HepG2 (cell line): ENCODE measurements around the gene C6orf132. TPM values are rescaled to one million over a fixed set of nuclear protein-coding genes. Genes with fewer than 3 reads are reported as not detected.

Experiments
- DNMT3B ChIP-seq: conservative IDR thresholded peaks from 2 replicates; pipeline ENCODE4 v1.6.1; 2016; ENCODE audit warnings: missing biosample characterization, control low read depth
- ELF1 ChIP-seq: sonication (generic); formaldehyde crosslinking; IDR thresholded peaks from 2 replicates; pipeline ENCODE4 v1.4.0; 2020; ENCODE audit warnings: missing genetic modification reagents
- FOXC1 ChIP-seq: sonication (generic); formaldehyde crosslinking; IDR thresholded peaks from 2 replicates; pipeline ENCODE4 v1.8.0; 2022; ENCODE audit warnings: mild to moderate bottlenecking, missing genetic modification reagents, borderline replicate concordance
- MAZ ChIP-seq, 2 experiments: sonication (generic) in 1 of 2; formaldehyde crosslinking in 1 of 2; IDR thresholded peaks; 2 replicates each; pipeline versions ENCODE4 v1.5.0 to v1.6.1; 2012 to 2020; ENCODE audit warnings: low read depth in 2 of 2, mild to moderate bottlenecking in 2 of 2, borderline replicate concordance in 1 of 2, improper control_type of control experiment in 1 of 2, low read length in 1 of 2, missing genetic modification reagents in 1 of 2, moderate library complexity in 1 of 2
- MIXL1 ChIP-seq: IDR thresholded peaks from 2 replicates; pipeline ENCODE4 v1.6.1; 2016
- NRL ChIP-seq: sonication (generic); formaldehyde crosslinking; IDR thresholded peaks from 2 replicates; pipeline ENCODE4 v1.5.0; 2020; ENCODE audit warnings: missing genetic modification reagents, mild to moderate bottlenecking, moderate library complexity, borderline replicate concordance
- TEAD3 ChIP-seq: optimal IDR thresholded peaks from 2 replicates; pipeline ENCODE3; 2016; ENCODE audit warnings: borderline replicate concordance
- TSC22D2 ChIP-seq: sonication (generic); formaldehyde crosslinking; IDR thresholded peaks from 2 replicates; pipeline ENCODE4 v1.5.1; 2020; ENCODE audit warnings: missing genetic modification reagents, mild to moderate bottlenecking, borderline replicate concordance
- ZNF24 ChIP-seq: fragments of 450-650 bp; IDR thresholded peaks from 2 replicates; pipeline ENCODE4 v1.6.1; 2017; ENCODE audit warnings: antibody characterized with exemption, mild to moderate bottlenecking
- ZNF263 ChIP-seq: sonication (generic); formaldehyde crosslinking; IDR thresholded peaks from 2 replicates; pipeline ENCODE4 v1.4.0; 2020; ENCODE audit warnings: missing genetic modification reagents
- ZNF776 ChIP-seq: sonication (generic); formaldehyde crosslinking; IDR thresholded peaks from 2 replicates; pipeline ENCODE4 v1.4.0; 2020; ENCODE audit warnings: mild to moderate bottlenecking, missing genetic modification reagents
- ZSCAN20 ChIP-seq: sonication (generic); formaldehyde crosslinking; IDR thresholded peaks from 2 replicates; pipeline ENCODE4 v1.4.0; 2020; ENCODE audit warnings: missing genetic modification reagents, mild to moderate bottlenecking, borderline replicate concordance
- polyA plus RNA-seq, 8 experiments: library from polyadenylated mRNA; depleted of rRNA in 3 of 8; stranded (reverse) in 7 of 8; unstranded in 1 of 8; fragments of >200 nt; fragmentation: Illumina TruSeq in 4 of 8; extraction: Trizol in 4 of 8; gene quantifications; 2 replicates each; pipeline versions ENCODE4 v1.2.1 to v1.2.3, GENCODE V29; 2011 to 2016; ENCODE audit warnings: low read depth in 4 of 8, missing spikeins in 1 of 8, mixed read lengths in 1 of 8; ENCODE audit not compliant: insufficient read depth in 1 of 8
- total RNA-seq, 5 experiments: library from RNA; depleted of rRNA; stranded (reverse); fragments of >200 nt; fragmentation: Illumina TruSeq; extraction: Trizol; gene quantifications; 2 replicates each; pipeline ENCODE4 v1.2.3, GENCODE V29; 2016; ENCODE audit warnings: low read depth in 1 of 5
- TF ChIP-seq, protein P1 (sequence below): sonication (generic); formaldehyde crosslinking; IDR thresholded peaks from 2 replicates; pipeline ENCODE4 v1.4.0; 2020; ENCODE audit warnings: mild to moderate bottlenecking, missing genetic modification reagents
- TF ChIP-seq, protein P2 (sequence below): sonication (generic); formaldehyde crosslinking; IDR thresholded peaks from 2 replicates; pipeline ENCODE4 v1.4.0; 2020; ENCODE audit warnings: missing genetic modification reagents
- TF ChIP-seq, protein P3 (sequence below): sonication (generic); formaldehyde crosslinking; IDR thresholded peaks from 2 replicates; pipeline ENCODE4 v1.4.0; 2020; ENCODE audit warnings: mild to moderate bottlenecking, missing genetic modification reagents
- TF ChIP-seq, protein P4 (sequence below): sonication (generic); formaldehyde crosslinking; IDR thresholded peaks from 2 replicates; pipeline ENCODE4 v1.5.0; 2020; ENCODE audit warnings: mild to moderate bottlenecking, missing genetic modification reagents
- TF ChIP-seq, protein P5 (sequence below): IDR thresholded peaks from 2 replicates; pipeline ENCODE4 v1.6.1; 2016; ENCODE audit warnings: low read depth, control low read depth
- TF ChIP-seq, protein P6 (sequence below): sonication (generic); formaldehyde crosslinking; IDR thresholded peaks from 2 replicates; pipeline ENCODE4 v1.8.1; 2023; ENCODE audit warnings: mild to moderate bottlenecking, missing genetic modification reagents, borderline replicate concordance
- TF ChIP-seq, protein P7 (sequence below): sonication (generic); formaldehyde crosslinking; IDR thresholded peaks from 2 replicates; pipeline ENCODE4 v1.4.0; 2020; ENCODE audit warnings: missing genetic modification reagents, borderline replicate concordance

Gene C6orf132
- total and polyA plus RNA-seq, 2 of the 13 experiments (the other 11 are each of a cell fraction or from before 2014, with no cell fraction given) = 0.78 to 3.0 TPM

DNA sequence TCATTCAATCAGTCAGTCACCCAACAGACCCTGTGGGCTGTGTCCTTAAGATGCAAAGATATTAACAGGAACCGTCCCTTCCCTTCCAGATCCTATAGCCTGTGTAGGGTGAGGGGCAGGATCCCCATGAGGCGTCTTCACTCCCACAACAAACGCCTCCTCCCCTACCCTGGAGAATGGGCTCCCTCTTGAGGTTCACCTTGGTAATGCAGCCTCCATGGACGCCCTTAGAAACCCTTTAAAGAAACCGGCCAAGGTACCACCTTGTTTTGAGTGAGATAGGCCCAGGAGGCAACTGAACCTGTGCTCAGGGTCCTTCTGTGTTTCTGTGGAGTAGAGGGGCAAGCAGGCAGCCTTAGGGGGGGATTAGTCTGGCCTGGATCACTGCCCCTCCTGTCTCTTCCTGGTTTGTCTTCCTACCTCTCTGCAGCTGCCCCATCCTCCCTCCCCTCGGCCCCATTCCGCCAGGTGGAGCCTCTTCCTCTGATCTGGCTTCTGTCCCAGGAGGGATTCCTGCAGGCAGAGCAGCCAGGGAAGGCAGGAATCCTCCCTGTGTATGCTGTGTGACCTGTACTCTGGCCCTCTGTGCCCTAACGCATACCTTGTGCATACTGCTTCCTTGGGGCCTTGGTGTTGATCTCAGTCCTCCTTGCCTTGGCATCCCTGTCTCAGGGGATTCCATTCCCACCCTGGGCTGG, 24.2 kb upstream of the C6orf132 start (continued):
- TF ChIP-seq, protein P1, sequence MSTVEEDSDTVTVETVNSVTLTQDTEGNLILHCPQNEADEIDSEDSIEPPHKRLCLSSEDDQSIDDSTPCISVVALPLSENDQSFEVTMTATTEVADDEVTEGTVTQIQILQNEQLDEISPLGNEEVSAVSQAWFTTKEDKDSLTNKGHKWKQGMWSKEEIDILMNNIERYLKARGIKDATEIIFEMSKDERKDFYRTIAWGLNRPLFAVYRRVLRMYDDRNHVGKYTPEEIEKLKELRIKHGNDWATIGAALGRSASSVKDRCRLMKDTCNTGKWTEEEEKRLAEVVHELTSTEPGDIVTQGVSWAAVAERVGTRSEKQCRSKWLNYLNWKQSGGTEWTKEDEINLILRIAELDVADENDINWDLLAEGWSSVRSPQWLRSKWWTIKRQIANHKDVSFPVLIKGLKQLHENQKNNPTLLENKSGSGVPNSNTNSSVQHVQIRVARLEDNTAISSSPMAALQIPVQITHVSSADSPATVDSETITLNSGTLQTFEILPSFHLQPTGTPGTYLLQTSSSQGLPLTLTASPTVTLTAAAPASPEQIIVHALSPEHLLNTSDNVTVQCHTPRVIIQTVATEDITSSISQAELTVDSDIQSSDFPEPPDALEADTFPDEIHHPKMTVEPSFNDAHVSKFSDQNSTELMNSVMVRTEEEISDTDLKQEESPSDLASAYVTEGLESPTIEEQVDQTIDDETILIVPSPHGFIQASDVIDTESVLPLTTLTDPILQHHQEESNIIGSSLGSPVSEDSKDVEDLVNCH (CRISPR knock-in tag) = no peak
- TF ChIP-seq ZNF263 = peak; percentile 86
- TF ChIP-seq, protein P2, sequence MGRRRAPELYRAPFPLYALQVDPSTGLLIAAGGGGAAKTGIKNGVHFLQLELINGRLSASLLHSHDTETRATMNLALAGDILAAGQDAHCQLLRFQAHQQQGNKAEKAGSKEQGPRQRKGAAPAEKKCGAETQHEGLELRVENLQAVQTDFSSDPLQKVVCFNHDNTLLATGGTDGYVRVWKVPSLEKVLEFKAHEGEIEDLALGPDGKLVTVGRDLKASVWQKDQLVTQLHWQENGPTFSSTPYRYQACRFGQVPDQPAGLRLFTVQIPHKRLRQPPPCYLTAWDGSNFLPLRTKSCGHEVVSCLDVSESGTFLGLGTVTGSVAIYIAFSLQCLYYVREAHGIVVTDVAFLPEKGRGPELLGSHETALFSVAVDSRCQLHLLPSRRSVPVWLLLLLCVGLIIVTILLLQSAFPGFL (CRISPR knock-in tag) = no peak
- TF ChIP-seq, protein P3, sequence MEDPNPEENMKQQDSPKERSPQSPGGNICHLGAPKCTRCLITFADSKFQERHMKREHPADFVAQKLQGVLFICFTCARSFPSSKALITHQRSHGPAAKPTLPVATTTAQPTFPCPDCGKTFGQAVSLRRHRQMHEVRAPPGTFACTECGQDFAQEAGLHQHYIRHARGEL (CRISPR knock-in tag) = 0 out of 2 replicates have a peak, but pooled peaks have one; percentile 19
- no peak for TF ChIP-seq FOXC1 (CRISPR knock-in tag)
- 0 out of 2 replicates have a peak, but pooled peaks have one; percentile 15 for TF ChIP-seq ZNF24
- 0 out of 2 replicates have a peak, but pooled peaks have one; percentile 29 for TF ChIP-seq ZNF776 (CRISPR knock-in tag)
- peak; percentile 52; the same call in 1 of the 2 replicates for TF ChIP-seq MAZ (IDR thresholded peaks at IDR 0.05; ENCODE audit: borderline replicate concordance, low read depth, low read length)
- peak; percentile 26; the same call in 1 of the 2 replicates for TF ChIP-seq MAZ (CRISPR knock-in tag; IDR thresholded peaks at IDR 0.05; ENCODE audit: low read depth)
- 0 out of 2 replicates have a peak, but pooled peaks have one; percentile 25 for TF ChIP-seq DNMT3B (CRISPR knock-in tag)
- peak; percentile 55; the same call in 1 of the 2 replicates for TF ChIP-seq ELF1 (CRISPR knock-in tag)
- TF ChIP-seq, protein P4, sequence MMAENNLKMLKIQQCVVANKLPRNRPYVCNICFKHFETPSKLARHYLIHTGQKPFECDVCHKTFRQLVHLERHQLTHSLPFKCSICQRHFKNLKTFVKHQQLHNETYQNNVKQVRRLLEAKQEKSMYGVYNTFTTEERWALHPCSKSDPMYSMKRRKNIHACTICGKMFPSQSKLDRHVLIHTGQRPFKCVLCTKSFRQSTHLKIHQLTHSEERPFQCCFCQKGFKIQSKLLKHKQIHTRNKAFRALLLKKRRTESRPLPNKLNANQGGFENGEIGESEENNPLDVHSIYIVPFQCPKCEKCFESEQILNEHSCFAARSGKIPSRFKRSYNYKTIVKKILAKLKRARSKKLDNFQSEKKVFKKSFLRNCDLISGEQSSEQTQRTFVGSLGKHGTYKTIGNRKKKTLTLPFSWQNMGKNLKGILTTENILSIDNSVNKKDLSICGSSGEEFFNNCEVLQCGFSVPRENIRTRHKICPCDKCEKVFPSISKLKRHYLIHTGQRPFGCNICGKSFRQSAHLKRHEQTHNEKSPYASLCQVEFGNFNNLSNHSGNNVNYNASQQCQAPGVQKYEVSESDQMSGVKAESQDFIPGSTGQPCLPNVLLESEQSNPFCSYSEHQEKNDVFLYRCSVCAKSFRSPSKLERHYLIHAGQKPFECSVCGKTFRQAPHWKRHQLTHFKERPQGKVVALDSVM (CRISPR knock-in tag) = 0 out of 2 replicates have a peak, but pooled peaks have one; percentile 18
- TF ChIP-seq MIXL1 = peak; percentile 14; the same call in 1 of the 2 replicates
- no peak for TF ChIP-seq ZSCAN20
- peak; percentile 58 for TF ChIP-seq TEAD3 (CRISPR knock-in tag)
- TF ChIP-seq, protein P5, sequence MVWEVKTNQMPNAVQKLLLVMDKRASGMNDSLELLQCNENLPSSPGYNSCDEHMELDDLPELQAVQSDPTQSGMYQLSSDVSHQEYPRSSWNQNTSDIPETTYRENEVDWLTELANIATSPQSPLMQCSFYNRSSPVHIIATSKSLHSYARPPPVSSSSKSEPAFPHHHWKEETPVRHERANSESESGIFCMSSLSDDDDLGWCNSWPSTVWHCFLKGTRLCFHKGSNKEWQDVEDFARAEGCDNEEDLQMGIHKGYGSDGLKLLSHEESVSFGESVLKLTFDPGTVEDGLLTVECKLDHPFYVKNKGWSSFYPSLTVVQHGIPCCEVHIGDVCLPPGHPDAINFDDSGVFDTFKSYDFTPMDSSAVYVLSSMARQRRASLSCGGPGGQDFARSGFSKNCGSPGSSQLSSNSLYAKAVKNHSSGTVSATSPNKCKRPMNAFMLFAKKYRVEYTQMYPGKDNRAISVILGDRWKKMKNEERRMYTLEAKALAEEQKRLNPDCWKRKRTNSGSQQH (CRISPR knock-in tag) = 0 out of 2 replicates have a peak, but pooled peaks have one; percentile 39
- peak; percentile 68; the same call in 1 of the 2 replicates for TF ChIP-seq NRL (CRISPR knock-in tag)
- TF ChIP-seq, protein P6, sequence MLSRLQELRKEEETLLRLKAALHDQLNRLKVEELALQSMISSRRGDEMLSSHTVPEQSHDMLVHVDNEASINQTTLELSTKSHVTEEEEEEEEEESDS (CRISPR knock-in tag) = no peak
- TF ChIP-seq TSC22D2 (CRISPR knock-in tag) = no peak
- TF ChIP-seq, protein P7, sequence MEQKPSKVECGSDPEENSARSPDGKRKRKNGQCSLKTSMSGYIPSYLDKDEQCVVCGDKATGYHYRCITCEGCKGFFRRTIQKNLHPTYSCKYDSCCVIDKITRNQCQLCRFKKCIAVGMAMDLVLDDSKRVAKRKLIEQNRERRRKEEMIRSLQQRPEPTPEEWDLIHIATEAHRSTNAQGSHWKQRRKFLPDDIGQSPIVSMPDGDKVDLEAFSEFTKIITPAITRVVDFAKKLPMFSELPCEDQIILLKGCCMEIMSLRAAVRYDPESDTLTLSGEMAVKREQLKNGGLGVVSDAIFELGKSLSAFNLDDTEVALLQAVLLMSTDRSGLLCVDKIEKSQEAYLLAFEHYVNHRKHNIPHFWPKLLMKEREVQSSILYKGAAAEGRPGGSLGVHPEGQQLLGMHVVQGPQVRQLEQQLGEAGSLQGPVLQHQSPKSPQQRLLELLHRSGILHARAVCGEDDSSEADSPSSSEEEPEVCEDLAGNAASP = 0 out of 2 replicates have a peak, but pooled peaks have one; percentile 50
